Lower leg skin (tissue), 4 donors: ENCODE results near the gene IPCEF1. TPM values are rescaled to one million over a fixed set of nuclear protein-coding genes. Genes with fewer than 3 reads are reported as not detected.

Source experiments
- DNase-seq, 2 donors: peaks; one replicate each; pipeline ENCODE4 v3.0.0-alpha.2; 2019; ENCODE audit warnings: low spot score in 2 of 2
- H3K4me3 ChIP-seq: fragments of 200-600 bp; sonication (generic); 2 replicates; pipeline ENCODE4 v1.5.1; 2017; ENCODE audit warnings: mild to moderate bottlenecking, low read depth; ENCODE audit not compliant: poor library complexity, severe bottlenecking
- POLR2A ChIP-seq, 2 donors: fragments of 450-650 bp; IDR thresholded peaks; one replicate each; pipeline ENCODE4 v1.6.1; 2016 to 2017; ENCODE audit warnings: antibody characterized with exemption in 2 of 2, mild to moderate bottlenecking in 1 of 2, moderate library complexity in 1 of 2
- WGBS, 2 donors: methylation state at CpG; one replicate each; pipeline ENCODE4 v1.1.5; 2018; 5-methylcytosine and 5-hydroxymethylcytosine counted together
- intact Hi-C: fragments of 100-400 bp; cut with DNase I; formaldehyde crosslinking; loops from one replicate; pipeline ENCODE4 v1.15.0; 2023; ENCODE audit warnings: low total_unique reads
- total RNA-seq, 4 donors: library from RNA; depleted of rRNA; stranded (reverse); fragments of >200 nt; gene quantifications; one replicate each; pipeline ENCODE4 v1.1.0, GENCODE V29; 2016
- TF ChIP-seq, protein P1 (sequence below), 3 donors: fragments of 450-650 bp; IDR thresholded peaks; one replicate each; pipeline ENCODE4 v1.5.1; 2016; ENCODE audit warnings: antibody characterized with exemption in 3 of 3, mild to moderate bottlenecking in 3 of 3, moderate library complexity in 2 of 3

IPCEF1 gene
- total RNA-seq, 4 donors from 2014 or later, result 0.67 to 1.7 (median 0.97) TPM

DNA sequence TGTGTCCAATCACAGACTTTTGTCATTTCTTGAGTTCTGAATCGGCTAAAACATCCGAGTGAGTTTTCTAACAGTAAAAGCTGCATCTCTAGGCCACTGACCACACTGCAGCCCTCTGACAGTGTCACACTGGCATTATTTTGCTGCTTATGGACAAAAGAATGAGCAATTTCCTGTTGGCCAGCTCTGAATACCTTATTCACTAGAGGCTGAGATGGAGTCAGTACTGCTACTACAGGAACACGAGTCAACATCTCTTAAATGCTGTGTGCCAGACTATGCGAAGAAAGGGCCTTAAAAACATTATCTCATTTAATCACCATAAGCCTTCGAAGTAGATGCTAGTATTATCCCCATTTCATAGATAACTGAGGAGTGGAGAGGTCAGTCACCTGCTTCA, 42.5 kb upstream of the IPCEF1 start:
- TF ChIP-seq, protein P1, sequence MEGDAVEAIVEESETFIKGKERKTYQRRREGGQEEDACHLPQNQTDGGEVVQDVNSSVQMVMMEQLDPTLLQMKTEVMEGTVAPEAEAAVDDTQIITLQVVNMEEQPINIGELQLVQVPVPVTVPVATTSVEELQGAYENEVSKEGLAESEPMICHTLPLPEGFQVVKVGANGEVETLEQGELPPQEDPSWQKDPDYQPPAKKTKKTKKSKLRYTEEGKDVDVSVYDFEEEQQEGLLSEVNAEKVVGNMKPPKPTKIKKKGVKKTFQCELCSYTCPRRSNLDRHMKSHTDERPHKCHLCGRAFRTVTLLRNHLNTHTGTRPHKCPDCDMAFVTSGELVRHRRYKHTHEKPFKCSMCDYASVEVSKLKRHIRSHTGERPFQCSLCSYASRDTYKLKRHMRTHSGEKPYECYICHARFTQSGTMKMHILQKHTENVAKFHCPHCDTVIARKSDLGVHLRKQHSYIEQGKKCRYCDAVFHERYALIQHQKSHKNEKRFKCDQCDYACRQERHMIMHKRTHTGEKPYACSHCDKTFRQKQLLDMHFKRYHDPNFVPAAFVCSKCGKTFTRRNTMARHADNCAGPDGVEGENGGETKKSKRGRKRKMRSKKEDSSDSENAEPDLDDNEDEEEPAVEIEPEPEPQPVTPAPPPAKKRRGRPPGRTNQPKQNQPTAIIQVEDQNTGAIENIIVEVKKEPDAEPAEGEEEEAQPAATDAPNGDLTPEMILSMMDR (IDR thresholded peaks at IDR 0.05), result no peak
- TF ChIP-seq POLR2A (IDR thresholded peaks at IDR 0.05), result no peak
- H3K4me3 ChIP-seq, result no peak overlapping the region
- intact Hi-C loops, result loop anchor here (5.0 kb wide), 1 partner anchor 1147 kb away; no protein-coding TSS in a partner anchor
- WGBS, 2 donors, result 79 to 85% methylated on average over 5 of the region's 5 CpGs
- DNase-seq, result peak in 1 of 2 donors; percentile 0

GRCh38 chr6:154397491-154398195, 41.0 kb upstream of the IPCEF1 start:
- intact Hi-C loops, result loop anchor here (5.0 kb wide), 1 partner anchor 1145 kb away; no protein-coding TSS in a partner anchor
- no peak for DNase-seq
- no peak for TF ChIP-seq POLR2A (IDR thresholded peaks at IDR 0.05)
- TF ChIP-seq, protein P1 (IDR thresholded peaks at IDR 0.05), result no peak
- WGBS, 2 donors, result 95 to 97% methylated on average over 9 of the region's 9 CpGs
- H3K4me3 ChIP-seq, result no peak overlapping the region

- intact Hi-C loops, result loop anchor here (5.0 kb wide), 1 partner anchor 1144 kb away; no protein-coding TSS in a partner anchor
- TF ChIP-seq, protein P1 (IDR thresholded peaks at IDR 0.05), result no peak
- no peak for TF ChIP-seq POLR2A (IDR thresholded peaks at IDR 0.05)
- no peak overlapping the region for H3K4me3 ChIP-seq
- WGBS, 2 donors, result 91 to 92% methylated on average over 6 of the region's 6 CpGs
- no peak for DNase-seq
These were observed 39.3 kb upstream of the IPCEF1 start for GRCh38 chr6:154395878-154396277.

- TF ChIP-seq, protein P1 (IDR thresholded peaks at IDR 0.05), result no peak
- no peak for TF ChIP-seq POLR2A (IDR thresholded peaks at IDR 0.05)
- intact Hi-C loops, result loop anchor here (5.0 kb wide), 1 partner anchor 1143 kb away; no protein-coding TSS in a partner anchor
- no peak overlapping the region for H3K4me3 ChIP-seq
- DNase-seq, result no peak
These were observed 38.7 kb upstream of the IPCEF1 start for GRCh38 chr6:154395316-154395715.

GRCh38 chr6:154394571-154394970, 38.0 kb upstream of the IPCEF1 start:
- H3K4me3 ChIP-seq, result no peak overlapping the region
- TF ChIP-seq POLR2A (IDR thresholded peaks at IDR 0.05), result no peak
- TF ChIP-seq, protein P1 (IDR thresholded peaks at IDR 0.05), result no peak
- DNase-seq, result no peak
- 81 to 85% methylated on average over 3 of the region's 3 CpGs for WGBS, 2 donors
- intact Hi-C loops, result no loop called here
